ENCODE results near the gene AUNIP.

AUNIP gene

DNA sequence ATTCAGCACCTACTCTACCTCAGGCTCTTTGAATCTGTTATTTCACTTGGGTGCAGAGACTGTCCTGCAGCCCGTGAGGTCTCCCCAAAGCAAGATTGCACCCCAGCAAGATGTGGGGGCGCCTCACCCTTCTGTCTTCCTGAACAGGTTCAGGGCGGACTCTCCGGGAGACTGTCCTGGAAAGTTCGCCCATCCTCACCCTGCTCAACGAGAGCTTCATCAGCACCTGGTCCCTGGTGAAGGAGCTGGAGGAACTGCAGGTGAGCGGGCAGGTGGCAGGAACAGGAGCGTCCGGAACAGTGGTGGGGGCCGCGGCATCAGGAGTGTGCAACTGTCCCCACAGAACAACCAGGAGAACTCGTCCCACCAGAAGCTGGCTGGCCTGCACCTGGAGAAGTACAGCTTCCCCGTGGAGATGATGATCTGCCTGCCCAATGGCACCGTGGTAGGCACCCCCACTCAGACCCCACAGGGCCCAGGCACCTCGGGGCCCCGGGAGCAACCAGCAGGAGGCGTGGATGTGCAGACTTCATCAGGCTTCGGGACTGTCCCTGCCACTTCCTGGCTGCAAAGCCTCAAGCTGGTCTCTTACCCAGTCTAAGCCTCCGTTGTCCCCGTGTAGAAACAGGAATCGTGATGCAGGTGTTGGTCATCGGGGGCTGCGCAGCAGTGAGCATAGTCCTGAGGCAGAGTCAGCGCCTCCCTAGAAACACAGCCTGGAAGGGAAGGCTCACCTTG, 45.4 kb downstream of the AUNIP start:
- no peaks in the 10 kb centered on the region for H3K36me3 ChIP-seq (replicated peaks; ENCODE audit: insufficient read depth, low read length)
- 0 out of 2 replicates have a peak, but pooled peaks cover under 1% of the 10 kb centered on the region for H3K4me1 ChIP-seq (ENCODE audit: low read length)
- TF ChIP-seq EZH2 (optimal IDR thresholded peaks at IDR 0.05; ENCODE audit: low read depth, low read length) (no peak), EZH2phosphoT487 (IDR thresholded peaks at IDR 0.05; ENCODE audit: low read length) (no peak)
- TF ChIP-seq, protein P1, sequence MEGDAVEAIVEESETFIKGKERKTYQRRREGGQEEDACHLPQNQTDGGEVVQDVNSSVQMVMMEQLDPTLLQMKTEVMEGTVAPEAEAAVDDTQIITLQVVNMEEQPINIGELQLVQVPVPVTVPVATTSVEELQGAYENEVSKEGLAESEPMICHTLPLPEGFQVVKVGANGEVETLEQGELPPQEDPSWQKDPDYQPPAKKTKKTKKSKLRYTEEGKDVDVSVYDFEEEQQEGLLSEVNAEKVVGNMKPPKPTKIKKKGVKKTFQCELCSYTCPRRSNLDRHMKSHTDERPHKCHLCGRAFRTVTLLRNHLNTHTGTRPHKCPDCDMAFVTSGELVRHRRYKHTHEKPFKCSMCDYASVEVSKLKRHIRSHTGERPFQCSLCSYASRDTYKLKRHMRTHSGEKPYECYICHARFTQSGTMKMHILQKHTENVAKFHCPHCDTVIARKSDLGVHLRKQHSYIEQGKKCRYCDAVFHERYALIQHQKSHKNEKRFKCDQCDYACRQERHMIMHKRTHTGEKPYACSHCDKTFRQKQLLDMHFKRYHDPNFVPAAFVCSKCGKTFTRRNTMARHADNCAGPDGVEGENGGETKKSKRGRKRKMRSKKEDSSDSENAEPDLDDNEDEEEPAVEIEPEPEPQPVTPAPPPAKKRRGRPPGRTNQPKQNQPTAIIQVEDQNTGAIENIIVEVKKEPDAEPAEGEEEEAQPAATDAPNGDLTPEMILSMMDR (IDR thresholded peaks at IDR 0.05; ENCODE audit: low read length) = no peak

DNA sequence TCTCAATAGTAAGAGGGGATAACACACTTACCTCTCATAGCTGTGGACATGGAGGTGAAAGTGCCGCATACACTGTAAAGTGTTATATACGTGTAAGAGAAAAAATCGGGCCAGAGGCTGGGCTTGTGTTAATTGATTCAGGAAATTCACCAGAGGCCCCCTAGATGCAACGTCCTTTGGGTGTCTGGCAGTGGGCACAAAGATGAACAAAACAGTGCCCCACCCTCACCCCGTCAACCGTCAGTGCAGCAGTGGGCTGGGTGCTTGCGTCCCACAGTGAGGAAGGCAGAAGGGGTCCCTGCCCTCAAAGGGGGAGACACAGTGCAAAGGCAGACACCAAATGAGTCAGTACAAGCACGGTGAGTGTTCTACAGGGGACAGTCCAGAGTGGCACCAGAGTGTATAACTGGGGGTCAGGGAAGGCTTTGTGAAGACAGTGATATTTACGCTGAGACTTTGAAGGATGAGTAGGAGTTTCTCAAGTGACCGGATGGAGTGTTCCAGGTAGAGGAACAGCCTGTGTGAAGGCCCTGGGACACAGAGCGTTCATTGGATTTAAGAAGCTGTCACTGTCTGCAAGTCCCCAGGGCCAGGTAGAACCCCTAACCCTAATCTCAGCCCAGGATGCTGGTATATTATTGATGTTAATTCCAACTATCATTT, 46.1 kb downstream of the AUNIP start:
- Histone ChIP-seq H2AFZ (ENCODE audit: low read length) (no peak overlapping the region), H3K9me2 (replicated peaks; ENCODE audit: insufficient read depth, low read length) (no peaks in the 10 kb centered on the region), H3K27me3 (replicated peaks; ENCODE audit: insufficient read depth, low read length) (no peaks in the 10 kb centered on the region), H3K9ac (ENCODE audit: low read length) (no peak overlapping the region), H4K20me1 (ENCODE audit: insufficient read depth, low read length) (no peaks in the 10 kb centered on the region), H3K4me2 (ENCODE audit: low read depth, low read length) (no peak overlapping the region), H3K36me3 (replicated peaks; ENCODE audit: insufficient read depth, low read length) (no peaks in the 10 kb centered on the region), H3K27ac (ENCODE audit: low read length) (no peak overlapping the region), H3K79me2 (ENCODE audit: low read length) (no peaks in the 10 kb centered on the region), H3K4me3 (ENCODE audit: low read length) (no peak overlapping the region), H3K9me3 (replicated peaks; ENCODE audit: insufficient read depth, low read length) (no peaks in the 10 kb centered on the region), H3K4me1 (ENCODE audit: low read length) (no peaks in the 10 kb centered on the region), H3F3A (ENCODE audit: insufficient read depth, low read length) (no peaks in the 10 kb centered on the region)
- TF ChIP-seq EZH2phosphoT487 (IDR thresholded peaks at IDR 0.05; ENCODE audit: low read length) = no peak
- TF ChIP-seq, protein P1 (IDR thresholded peaks at IDR 0.05; ENCODE audit: low read length) = no peak
- no peak for TF ChIP-seq EZH2 (optimal IDR thresholded peaks at IDR 0.05; ENCODE audit: low read depth, low read length)
- no peak for DNase-seq

More for the DNA sequence above, 45.4 kb downstream of the AUNIP start:
- no peaks in the 10 kb centered on the region for H3K27me3 ChIP-seq (replicated peaks; ENCODE audit: insufficient read depth, low read length)
- no peak overlapping the region for H3K27ac ChIP-seq (ENCODE audit: low read length)
- no peaks in the 10 kb centered on the region for H4K20me1 ChIP-seq (ENCODE audit: insufficient read depth, low read length)
- H3K9me2 ChIP-seq (replicated peaks; ENCODE audit: insufficient read depth, low read length) = no peaks in the 10 kb centered on the region
- no peak for DNase-seq
- no peaks in the 10 kb centered on the region for H3K9me3 ChIP-seq (replicated peaks; ENCODE audit: insufficient read depth, low read length)
- no peak overlapping the region for H2AFZ ChIP-seq (ENCODE audit: low read length)
- peaks cover 5% of the 10 kb centered on the region; the same call in 1 of the 2 replicates for H3F3A ChIP-seq (ENCODE audit: insufficient read depth, low read length)
- H3K4me2 ChIP-seq (ENCODE audit: low read depth, low read length) = no peak overlapping the region
- no peaks in the 10 kb centered on the region for H3K79me2 ChIP-seq (ENCODE audit: low read length)
- H3K4me3 ChIP-seq (ENCODE audit: low read length) = no peak overlapping the region
- no peak overlapping the region for H3K9ac ChIP-seq (ENCODE audit: low read length)

DNA sequence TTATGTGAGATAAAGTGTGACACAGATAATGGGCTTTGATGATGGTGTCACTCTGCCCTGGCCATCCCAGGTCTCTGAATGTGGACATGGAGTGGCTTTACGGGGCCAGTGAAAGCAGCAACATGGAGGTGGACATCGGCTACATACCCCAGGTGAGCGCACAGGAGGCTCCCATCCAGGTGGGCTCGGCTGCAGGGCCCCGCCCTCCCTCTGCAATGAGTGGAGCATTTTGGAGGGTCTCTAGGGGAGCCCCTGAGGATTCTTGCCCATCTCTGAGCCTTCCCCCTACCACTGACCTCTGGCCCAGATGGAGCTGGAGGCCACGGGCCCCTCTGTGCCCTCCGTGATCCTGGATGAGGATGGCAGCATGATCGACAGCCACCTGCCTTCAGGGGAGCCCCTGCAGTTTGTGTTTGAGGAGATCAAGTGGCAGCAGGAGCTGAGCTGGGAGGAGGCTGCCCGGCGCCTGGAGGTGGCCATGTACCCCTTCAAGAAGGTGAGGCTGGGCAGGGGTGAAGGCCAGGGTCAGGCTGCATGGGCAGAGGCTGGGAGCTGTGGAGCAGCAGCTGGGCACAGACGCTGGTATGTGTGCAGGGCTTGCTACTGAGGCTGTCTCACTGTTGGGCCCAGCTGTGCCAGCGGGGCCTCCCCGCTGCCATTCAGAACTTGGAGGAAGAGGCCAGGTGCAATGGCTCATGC, 47.7 kb downstream of the AUNIP start:
- H3K36me3 ChIP-seq (replicated peaks; ENCODE audit: insufficient read depth, low read length) = no peaks in the 10 kb centered on the region
- H3F3A ChIP-seq (ENCODE audit: insufficient read depth, low read length) = no peaks in the 10 kb centered on the region
- no peaks in the 10 kb centered on the region for H3K79me2 ChIP-seq (ENCODE audit: low read length)
- H3K27me3 ChIP-seq (replicated peaks; ENCODE audit: insufficient read depth, low read length) = no peaks in the 10 kb centered on the region
- no peaks in the 10 kb centered on the region for H3K9me2 ChIP-seq (replicated peaks; ENCODE audit: insufficient read depth, low read length)
- H3K4me3 ChIP-seq (ENCODE audit: low read length) = no peak overlapping the region
- no peak for DNase-seq
- no peak overlapping the region for H3K4me2 ChIP-seq (ENCODE audit: low read depth, low read length)
- H3K4me1 ChIP-seq (ENCODE audit: low read length) = no peaks in the 10 kb centered on the region
- H3K9ac ChIP-seq (ENCODE audit: low read length) = no peak overlapping the region
- H3K9me3 ChIP-seq (replicated peaks; ENCODE audit: insufficient read depth, low read length) = no peaks in the 10 kb centered on the region
- TF ChIP-seq EZH2 (optimal IDR thresholded peaks at IDR 0.05; ENCODE audit: low read depth, low read length) = no peak
- TF ChIP-seq EZH2phosphoT487 (IDR thresholded peaks at IDR 0.05; ENCODE audit: low read length) = no peak
- TF ChIP-seq, protein P1 (IDR thresholded peaks at IDR 0.05; ENCODE audit: low read length) = no peak
- no peak overlapping the region for H3K27ac ChIP-seq (ENCODE audit: low read length)
- no peak overlapping the region for H2AFZ ChIP-seq (ENCODE audit: low read length)
- H4K20me1 ChIP-seq (ENCODE audit: insufficient read depth, low read length) = no peaks in the 10 kb centered on the region
